ENCODE results near the gene SENP2.
"Not testable (repeated sequence)": the region's sequence is repeated elsewhere in the genome, so short reads cannot be mapped to it uniquely, and the experiment has no call there.

SENP2 gene

DNA sequence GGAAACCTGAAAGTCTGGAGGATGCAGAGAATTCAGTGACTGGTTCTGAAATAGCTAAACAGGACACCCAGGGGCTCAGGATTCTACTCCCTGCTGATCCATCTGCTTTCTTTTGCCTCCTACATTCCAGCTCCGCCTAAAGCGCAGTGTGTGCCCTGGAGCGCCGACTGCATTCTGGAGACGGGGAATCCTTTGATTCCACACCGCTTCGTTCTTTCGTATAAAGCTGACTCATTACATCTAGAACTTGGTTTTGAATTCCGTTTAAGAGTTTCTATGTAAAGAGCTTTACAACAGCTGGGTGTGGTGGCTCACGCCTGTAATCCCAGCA lies 61.8 kb downstream of the SENP2 start:
- DNase-seq (ENCODE audit: low spot score), result no peak

DNA sequence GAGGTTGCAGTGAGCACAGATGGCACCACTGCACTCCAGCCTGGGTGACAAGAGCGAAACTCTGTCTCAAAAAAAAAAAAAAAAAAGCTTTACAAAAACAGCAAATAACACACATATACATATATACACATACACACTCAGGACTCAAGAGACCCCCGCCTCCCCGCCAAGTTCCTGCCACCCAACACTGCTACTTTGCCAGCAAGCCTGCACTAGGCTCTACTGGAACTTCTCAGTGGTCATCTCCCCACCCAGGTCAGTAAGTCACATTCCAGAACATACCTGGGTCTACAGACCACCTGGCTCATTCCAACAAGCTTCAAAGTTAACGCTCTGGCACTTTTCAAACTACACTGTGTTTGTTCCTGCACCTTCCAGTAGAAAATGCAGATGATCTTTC lies 62.3 kb downstream of the SENP2 start:
- no peak for DNase-seq (ENCODE audit: low spot score)

GRCh38 chr3:185649414-185649813 lies 63.3 kb downstream of the SENP2 start:
- DNase-seq (ENCODE audit: low spot score), result no peak

GRCh38 chr3:185651971-185652370 lies 65.9 kb downstream of the SENP2 start:
- DNase-seq (ENCODE audit: low spot score), result no peak

DNA sequence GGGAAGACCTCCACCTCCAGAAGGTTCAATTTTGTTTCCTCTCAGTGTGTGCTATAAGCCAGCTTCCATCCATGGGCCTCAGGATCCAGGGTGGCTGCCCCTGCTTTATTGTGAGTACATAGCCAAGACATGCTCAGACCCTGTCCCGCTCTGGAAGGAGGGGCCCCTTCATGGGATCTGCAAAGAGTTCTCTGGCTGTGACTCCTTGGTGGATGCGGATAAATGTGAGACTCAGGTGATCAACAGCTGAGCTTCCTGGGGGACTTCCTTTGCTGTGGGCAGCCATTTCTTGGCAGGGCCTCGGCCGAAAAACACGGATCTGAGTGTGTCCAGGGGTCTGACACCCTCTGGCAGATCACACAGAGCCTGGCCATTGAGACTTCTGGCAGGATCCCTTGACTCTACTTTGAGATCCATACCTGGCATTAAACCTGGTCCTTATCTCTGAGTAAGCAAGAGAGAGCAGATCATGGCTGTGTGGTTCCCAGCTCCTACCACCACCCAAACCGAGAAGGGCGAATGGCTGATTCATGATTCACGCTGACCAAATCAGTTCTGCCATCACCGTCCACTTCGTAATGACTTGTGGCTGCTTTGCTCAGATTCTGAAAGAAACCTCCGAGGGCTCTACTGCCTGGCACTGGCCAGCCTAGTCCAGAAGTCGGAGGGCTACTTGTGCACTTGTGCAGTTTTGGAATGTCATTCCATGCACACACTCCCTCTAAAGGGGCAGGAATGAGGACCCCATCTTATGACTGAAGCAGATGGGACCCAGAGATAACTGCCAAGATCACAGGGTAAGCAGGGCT lies 68.1 kb downstream of the SENP2 start:
- DNase-seq (ENCODE audit: low spot score), result no peak

DNA sequence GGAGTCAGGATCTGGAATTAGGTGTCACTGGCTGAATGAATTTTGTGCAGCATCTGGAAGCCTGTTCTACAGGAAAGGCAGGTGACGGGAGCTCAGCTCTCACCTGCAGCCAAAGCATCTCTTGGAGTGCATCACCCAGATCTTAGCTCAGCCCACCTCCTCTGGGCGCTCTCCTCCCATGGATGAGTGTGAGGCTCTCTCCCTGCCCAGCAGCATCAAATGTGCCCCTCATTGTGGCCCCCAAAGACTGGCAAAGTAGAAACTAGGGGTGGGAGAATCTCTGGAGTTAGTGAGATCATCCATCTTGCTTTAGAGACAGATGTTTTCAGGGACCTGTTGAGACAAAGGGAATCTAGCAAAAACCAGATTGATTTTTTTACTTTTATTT lies 68.7 kb downstream of the SENP2 start:
- no peak for DNase-seq (ENCODE audit: low spot score)

DNA sequence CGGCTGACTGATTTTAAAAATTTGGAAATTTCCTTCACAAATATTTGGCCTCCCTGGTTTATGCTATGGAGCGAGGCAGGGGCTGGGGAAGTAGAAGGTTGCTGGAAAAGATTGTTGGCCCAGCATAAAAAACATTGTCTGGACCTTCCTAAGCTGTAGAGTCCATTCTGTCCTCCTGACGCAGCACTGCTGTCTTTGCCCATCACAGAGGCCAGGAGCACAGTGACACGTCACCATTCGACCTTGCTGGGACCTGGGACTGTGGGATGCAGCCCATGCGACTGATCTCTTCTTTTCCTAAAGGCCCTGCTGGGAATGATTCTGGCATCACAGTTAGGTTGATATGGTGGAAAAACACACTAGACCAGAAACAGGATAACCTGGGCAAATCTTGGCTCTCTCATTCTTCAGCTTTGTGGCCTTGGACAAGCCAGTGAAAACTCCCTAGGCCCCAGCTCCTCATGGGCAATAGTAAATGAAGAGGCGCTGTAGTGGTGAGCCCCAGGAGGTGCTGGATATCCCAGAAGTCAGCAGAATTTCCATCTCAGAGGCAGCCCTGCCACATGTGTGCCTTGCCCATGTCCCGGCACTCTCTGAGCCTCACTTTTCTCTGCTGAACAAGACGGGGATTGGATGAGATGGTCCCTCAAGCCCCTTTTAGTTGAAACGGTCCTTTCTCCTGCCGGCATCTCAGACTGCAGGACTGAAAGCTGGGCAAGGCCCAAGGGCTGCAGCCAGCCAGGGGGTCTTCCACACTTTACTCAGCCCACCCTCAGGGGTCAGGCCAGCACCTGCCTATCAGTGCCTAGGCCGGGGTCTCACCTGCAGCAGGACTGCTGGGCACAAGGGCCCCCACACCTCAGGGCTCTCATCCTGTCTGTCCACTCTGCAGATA lies 69.6 kb downstream of the SENP2 start:
- no peak for DNase-seq (ENCODE audit: low spot score)

GRCh38 chr3:185656321-185656840 lies 70.3 kb downstream of the SENP2 start:
- no peak for DNase-seq (ENCODE audit: low spot score)

- no peak for DNase-seq (ENCODE audit: low spot score)
Observed at GRCh38 chr3:185657211-185657610, 71.1 kb downstream of the SENP2 start.

- DNase-seq (ENCODE audit: low spot score), result no peak
Observed at GRCh38 chr3:185657691-185658503, 71.8 kb downstream of the SENP2 start.

- DNase-seq (ENCODE audit: low spot score), result no peak
Observed at GRCh38 chr3:185658504-185658912, 72.4 kb downstream of the SENP2 start.

DNA sequence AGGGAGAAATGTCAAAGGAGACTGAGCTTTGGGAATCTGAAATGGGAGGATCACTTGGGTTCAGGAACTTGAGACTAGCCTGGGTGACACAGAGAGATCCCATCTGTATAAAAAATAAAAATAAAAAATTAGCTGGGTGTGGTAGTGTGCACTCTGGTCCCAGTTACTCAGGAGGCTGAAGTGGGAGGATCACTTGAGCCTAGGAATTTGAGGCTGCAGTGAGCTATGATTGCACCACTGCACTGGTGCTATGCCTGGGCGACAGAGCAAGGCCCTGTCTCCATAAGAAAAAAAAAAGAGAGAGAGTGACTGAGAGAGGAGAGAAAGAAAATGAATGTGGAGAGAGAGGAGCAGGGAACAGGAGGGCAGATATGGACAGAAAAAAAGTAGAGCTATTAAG lies 72.8 kb downstream of the SENP2 start:
- no peak for DNase-seq (ENCODE audit: low spot score)

- peak; percentile 77 for DNase-seq (ENCODE audit: low spot score)
Observed at GRCh38 chr3:185659942-185660921, 74.1 kb downstream of the SENP2 start.

DNA sequence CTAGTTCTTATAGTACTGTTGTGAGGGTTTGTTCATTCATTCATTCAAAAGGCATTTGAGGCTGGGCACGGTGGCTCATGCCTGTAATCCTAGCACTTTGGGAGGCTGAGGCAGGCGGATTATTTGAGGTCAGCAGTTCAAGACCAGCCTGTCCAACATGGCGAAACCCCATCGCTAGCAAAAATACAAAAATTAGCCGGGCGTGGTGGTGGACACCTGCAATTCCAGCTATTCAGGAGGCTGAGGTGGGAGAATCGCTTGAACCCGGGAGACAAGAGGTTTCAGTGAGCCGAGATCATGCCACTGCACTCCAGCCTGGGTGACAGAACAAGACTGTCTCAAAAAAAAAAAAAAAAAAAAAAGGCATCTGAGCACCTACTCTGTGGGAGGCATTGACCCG lies 75.2 kb downstream of the SENP2 start:
- DNase-seq (ENCODE audit: low spot score), result not testable (repeated sequence)

DNA sequence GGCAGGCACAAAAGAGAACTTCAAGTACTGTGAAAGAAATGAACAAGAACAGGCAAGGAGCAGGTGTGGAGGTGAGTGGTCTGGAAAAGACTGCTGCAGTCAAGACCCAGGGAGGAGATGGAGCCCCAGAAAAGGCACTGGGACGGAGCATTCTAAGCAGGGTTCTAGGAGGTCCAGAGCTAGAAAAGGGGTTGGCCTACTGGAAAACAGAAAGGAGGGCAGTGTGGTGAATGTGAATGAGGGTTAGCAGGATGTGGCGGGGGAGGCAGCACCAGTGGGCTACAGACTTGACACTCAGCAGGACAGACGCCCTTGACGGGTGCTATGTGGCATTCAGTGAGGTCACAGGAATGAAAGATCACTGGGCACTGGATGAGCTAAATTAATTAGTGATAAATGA lies 75.7 kb downstream of the SENP2 start:
- DNase-seq (ENCODE audit: low spot score), result no peak

- DNase-seq (ENCODE audit: low spot score), result no peak
Observed at GRCh38 chr3:185663929-185664328, 77.8 kb downstream of the SENP2 start.

GRCh38 chr3:185667574-185667973 lies 81.5 kb downstream of the SENP2 start:
- no peak for DNase-seq (ENCODE audit: low spot score)

DNA sequence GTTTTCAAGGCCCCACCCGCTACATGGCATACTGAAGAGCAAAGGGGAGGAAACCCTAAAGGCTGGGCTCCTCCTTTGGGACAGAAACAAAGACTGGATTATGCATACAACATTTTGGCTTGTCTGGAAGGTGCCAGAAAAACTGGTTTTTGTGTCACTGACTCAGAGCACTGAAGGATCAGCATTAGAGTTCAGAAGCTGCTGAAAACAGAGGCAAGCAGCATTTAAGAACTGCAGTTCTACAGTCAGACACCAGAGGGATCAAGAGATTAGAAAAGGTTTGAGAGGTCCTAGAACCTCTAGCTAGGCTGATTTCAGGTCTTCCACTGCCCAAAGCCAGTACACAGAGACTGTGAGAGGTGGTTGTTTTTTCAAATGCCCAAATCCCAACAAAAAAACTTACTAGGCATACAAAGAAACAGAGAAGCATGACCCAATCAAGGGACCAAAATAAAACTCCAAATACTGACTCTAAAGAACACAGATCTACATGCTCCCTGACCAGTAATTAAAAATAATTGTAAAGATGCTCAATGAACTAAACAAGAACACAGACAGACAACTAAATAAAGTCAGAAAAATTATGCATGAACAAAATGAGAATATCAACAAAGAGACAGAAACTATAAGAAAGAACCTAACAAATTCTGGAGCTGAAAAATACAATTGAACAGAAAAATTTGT lies 91.2 kb downstream of the SENP2 start:
- DNase-seq (ENCODE audit: low spot score), result no peak

- no peak for DNase-seq (ENCODE audit: low spot score)
Observed at GRCh38 chr3:185678027-185678426, 91.9 kb downstream of the SENP2 start.

- DNase-seq (ENCODE audit: low spot score), result no peak
Observed at GRCh38 chr3:185680231-185680630, 94.1 kb downstream of the SENP2 start.

All from left forelimb (tissue), 1 donor.